Calu3 (cell line): ENCODE results near the gene PLEK2. TPM values are rescaled to one million over a fixed set of nuclear protein-coding genes. Genes with fewer than 3 reads are reported as not detected.
A peak's percentile ranks its signal among the peaks of the same experiment; 100 is the strongest.

Source experiments
- BruUV-seq: library from RNA; stranded (reverse); fragments of 400-500 nt; replicated peaks from 2 replicates; lab custom pipeline; 2021; lab: Mats Ljungman, UMichigan
- CTCF ChIA-PET: fragments of 300-600 bp; sonication (Branson Sonifier 250); formaldehyde crosslinking; loops from one replicate; lab custom pipeline; 2022; ENCODE audit warnings: antibody characterized with exemption; lab: Charles Lee
- DNase-seq: peaks from one replicate; pipeline ENCODE4 v3.0.0; 2022
- H3K27ac Mint-ChIP-seq: one replicate; pipeline ENCODE4 v1.8.0; 2022; ENCODE audit warnings: mixed read lengths; ENCODE audit not compliant: unreplicated experiment
- H3K27me3 Mint-ChIP-seq: one replicate; pipeline ENCODE4 v1.8.0; 2022; ENCODE audit warnings: mixed read lengths; ENCODE audit not compliant: unreplicated experiment
- H3K36me3 Mint-ChIP-seq: one replicate; pipeline ENCODE4 v1.8.0; 2022; ENCODE audit warnings: mild to moderate bottlenecking, moderate library complexity, mixed read lengths; ENCODE audit not compliant: insufficient read depth, unreplicated experiment
- H3K4me1 Mint-ChIP-seq: one replicate; pipeline ENCODE4 v1.8.0; 2022; ENCODE audit warnings: mild to moderate bottlenecking, low read depth, mixed read lengths; ENCODE audit not compliant: unreplicated experiment
- H3K4me3 Mint-ChIP-seq: one replicate; pipeline ENCODE4 v1.8.0; 2022; ENCODE audit warnings: mild to moderate bottlenecking, low read depth, moderate library complexity, mixed read lengths; ENCODE audit not compliant: unreplicated experiment
- H3K9me3 Mint-ChIP-seq: one replicate; pipeline ENCODE4 v1.8.0; 2022; ENCODE audit warnings: low read depth, mixed read lengths; ENCODE audit not compliant: unreplicated experiment
- intact Hi-C: fragments of 100-400 bp; cut with micrococcal nuclease; formaldehyde crosslinking; loops from one replicate; pipeline ENCODE4 v1.10.0; 2022; ENCODE audit not compliant: unreplicated experiment
- total RNA-seq: library from RNA; stranded (reverse); gene quantifications from 2 replicates; pipeline ENCODE4 v1.2.3, GENCODE V29; 2022
- TF ChIP-seq, protein P1 (sequence below): fragments of 200-600 bp; IDR thresholded peaks from one replicate; pipeline ENCODE4 v1.8.0; 2022; ENCODE audit warnings: antibody characterized with exemption; ENCODE audit not compliant: unreplicated experiment

Gene PLEK2
- total RNA-seq, 1 experiment from 2014 or later: 39.5 TPM

DNA sequence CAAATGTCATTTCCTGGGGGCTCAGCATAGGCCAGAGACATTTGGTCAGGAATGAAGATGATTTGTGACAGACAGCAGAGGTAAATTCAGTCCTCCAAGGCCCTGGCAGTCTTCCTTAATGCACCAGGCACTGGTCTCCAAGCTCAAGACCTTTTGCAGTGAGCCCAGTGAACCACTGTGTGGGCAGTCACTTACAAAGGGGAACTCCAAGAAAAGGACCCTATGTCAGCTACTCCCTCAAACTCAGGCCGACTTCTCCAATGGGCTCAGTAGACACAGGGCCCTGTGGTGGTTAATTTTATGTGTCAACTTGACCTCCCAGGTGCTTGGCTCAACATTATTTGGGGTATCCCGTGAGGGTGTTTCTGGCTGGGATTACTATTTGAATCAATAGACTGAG lies 29.3 kb upstream of the PLEK2 start:
- H3K9me3 Mint-ChIP-seq: no peaks in the 10 kb centered on the region
- CTCF ChIA-PET: interaction anchor here (0.6 to 1.3 kb wide), 3 partner anchors 9 to 90 kb away, joined by 3 to 9 read pairs (median 4); no protein-coding TSS in a partner anchor
- peaks cover 15% of the 10 kb centered on the region for H3K27me3 Mint-ChIP-seq
- no peaks in the 10 kb centered on the region for H3K36me3 Mint-ChIP-seq
- no peak overlapping the region for H3K4me3 Mint-ChIP-seq
- H3K4me1 Mint-ChIP-seq: peaks cover 41% of the 10 kb centered on the region
- intact Hi-C loops: no loop called here
- no TSS peak for BruUV-seq
- no peak overlapping the region for H3K27ac Mint-ChIP-seq
- TF ChIP-seq, protein P1, sequence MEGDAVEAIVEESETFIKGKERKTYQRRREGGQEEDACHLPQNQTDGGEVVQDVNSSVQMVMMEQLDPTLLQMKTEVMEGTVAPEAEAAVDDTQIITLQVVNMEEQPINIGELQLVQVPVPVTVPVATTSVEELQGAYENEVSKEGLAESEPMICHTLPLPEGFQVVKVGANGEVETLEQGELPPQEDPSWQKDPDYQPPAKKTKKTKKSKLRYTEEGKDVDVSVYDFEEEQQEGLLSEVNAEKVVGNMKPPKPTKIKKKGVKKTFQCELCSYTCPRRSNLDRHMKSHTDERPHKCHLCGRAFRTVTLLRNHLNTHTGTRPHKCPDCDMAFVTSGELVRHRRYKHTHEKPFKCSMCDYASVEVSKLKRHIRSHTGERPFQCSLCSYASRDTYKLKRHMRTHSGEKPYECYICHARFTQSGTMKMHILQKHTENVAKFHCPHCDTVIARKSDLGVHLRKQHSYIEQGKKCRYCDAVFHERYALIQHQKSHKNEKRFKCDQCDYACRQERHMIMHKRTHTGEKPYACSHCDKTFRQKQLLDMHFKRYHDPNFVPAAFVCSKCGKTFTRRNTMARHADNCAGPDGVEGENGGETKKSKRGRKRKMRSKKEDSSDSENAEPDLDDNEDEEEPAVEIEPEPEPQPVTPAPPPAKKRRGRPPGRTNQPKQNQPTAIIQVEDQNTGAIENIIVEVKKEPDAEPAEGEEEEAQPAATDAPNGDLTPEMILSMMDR: no peak
- no peak for DNase-seq

GRCh38 chr14:67440513-67440912 lies 28.5 kb upstream of the PLEK2 start:
- no peak overlapping the region for H3K4me3 Mint-ChIP-seq
- H3K27ac Mint-ChIP-seq: no peak overlapping the region
- no peaks in the 10 kb centered on the region for H3K36me3 Mint-ChIP-seq
- BruUV-seq: no TSS peak
- intact Hi-C loops: no loop called here
- peaks cover 22% of the 10 kb centered on the region for H3K27me3 Mint-ChIP-seq
- CTCF ChIA-PET: interaction anchor here (0.7 to 1.3 kb wide), 5 partner anchors 9 to 234 kb away, joined by 3 to 5 read pairs (median 3); partner anchors contain the start of gene VTI1B
- H3K9me3 Mint-ChIP-seq: no peaks in the 10 kb centered on the region
- TF ChIP-seq, protein P1: no peak
- peak; percentile 30 for DNase-seq
- H3K4me1 Mint-ChIP-seq: peaks cover 41% of the 10 kb centered on the region

GRCh38 chr14:67438969-67439368 lies 27.0 kb upstream of the PLEK2 start:
- H3K27me3 Mint-ChIP-seq: peaks cover 37% of the 10 kb centered on the region
- no peaks in the 10 kb centered on the region for H3K36me3 Mint-ChIP-seq
- BruUV-seq: no TSS peak
- no peak for DNase-seq
- TF ChIP-seq, protein P1: no peak
- no peaks in the 10 kb centered on the region for H3K9me3 Mint-ChIP-seq
- intact Hi-C loops: loop anchor here (10.0 kb wide), 1 partner anchor 266 kb away; the partner anchor contains the start of gene RDH12
- H3K4me3 Mint-ChIP-seq: no peak overlapping the region
- CTCF ChIA-PET: no interaction called here
- H3K27ac Mint-ChIP-seq: no peak overlapping the region
- peaks cover 36% of the 10 kb centered on the region for H3K4me1 Mint-ChIP-seq

DNA sequence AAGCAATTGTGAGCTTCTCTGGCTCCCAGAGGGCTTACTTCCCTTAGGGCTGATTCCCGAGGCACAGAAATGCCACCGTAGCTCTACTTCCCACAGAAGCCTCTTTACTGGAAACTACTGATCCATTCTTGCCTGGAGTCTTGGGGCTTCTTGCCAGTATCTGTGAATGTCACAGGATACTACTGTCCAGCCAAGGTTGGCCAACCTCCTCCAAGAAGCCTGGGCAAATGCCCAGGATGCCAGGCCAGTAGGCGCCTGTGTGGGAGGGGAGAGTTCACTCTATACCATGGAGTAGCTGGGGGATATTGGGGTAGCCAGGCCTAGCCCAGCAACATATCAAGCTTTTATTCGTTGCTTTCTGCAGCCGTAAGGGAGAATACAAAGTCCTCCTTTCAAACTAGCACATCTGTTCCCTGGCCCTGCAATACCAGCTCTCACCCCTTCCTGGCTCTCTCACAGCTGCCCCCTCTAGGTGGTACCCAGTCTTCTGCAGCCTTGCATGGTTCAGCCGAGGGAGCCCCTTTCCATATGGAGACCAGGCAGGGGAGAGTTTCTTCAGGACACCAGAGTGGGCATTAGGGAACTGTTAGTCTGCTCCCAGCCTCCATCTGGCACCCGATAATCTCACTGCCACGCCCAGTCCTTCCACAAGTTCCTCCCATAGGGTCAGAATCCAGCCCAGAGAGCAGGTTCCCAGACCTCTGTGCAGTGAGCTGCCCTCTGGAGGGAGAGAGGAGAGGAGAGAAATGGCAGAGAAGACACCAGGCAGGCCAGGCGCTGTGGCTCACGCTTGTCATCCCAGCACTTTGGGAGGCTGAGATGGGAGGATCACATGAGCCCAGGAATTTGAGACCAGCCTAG lies 24.3 kb upstream of the PLEK2 start:
- Mint-ChIP-seq H3K36me3 (no peaks in the 10 kb centered on the region), H3K9me3 (no peaks in the 10 kb centered on the region), H3K27ac (no peak overlapping the region), H3K27me3 (peaks cover 53% of the 10 kb centered on the region), H3K4me3 (no peak overlapping the region), H3K4me1 (peaks cover 19% of the 10 kb centered on the region)
- no TSS peak for BruUV-seq
- intact Hi-C loops: loop anchor here (10.0 kb wide), 1 partner anchor 269 kb away; the partner anchor contains the start of gene RDH12
- TF ChIP-seq, protein P1: no peak
- CTCF ChIA-PET: interaction anchor here (0.6 kb wide), 1 partner anchor 39 kb away, joined by 4 read pairs; no protein-coding TSS in a partner anchor
- no peak for DNase-seq
